Measurements from ENCODE around the gene CCKAR. TPM values are rescaled to one million over a fixed set of nuclear protein-coding genes. Genes with fewer than 3 reads are reported as not detected.

The CCKAR gene
- total RNA-seq, 2 donors from 2014 or later = 1.2 TPM; not detected in 1

DNA sequence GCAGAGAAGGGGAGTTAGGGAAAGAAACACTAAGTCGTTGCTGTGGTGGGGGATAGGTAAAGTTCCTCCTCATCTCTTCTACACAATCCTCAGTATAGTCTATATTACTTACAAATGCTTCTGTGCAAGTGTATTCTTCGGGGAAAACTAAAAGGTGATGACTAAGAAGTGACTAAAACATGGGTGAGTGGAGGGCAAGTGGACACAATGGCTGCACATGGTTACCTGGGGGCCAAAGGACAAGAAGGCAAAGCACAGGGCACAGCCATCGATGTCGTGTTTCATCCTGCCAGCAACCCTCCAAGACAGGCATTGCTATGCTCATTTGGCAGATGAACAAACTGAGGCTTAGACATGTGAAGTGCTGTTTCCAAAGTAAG is 35.5 kb upstream of the CCKAR start:
- Histone ChIP-seq H3K9me3 (no peaks in the 10 kb centered on the region), H3K4me3 (no peak overlapping the region), H3K4me1 (ENCODE audit: control insufficient read depth in 1 of 2, low read depth in 2 of 2) (no peaks in the 10 kb centered on the region), H3K36me3 (no peaks in the 10 kb centered on the region), H3K27ac (no peak overlapping the region), H3K27me3 (replicated peaks; ENCODE audit: insufficient read depth) (no peaks in the 10 kb centered on the region)
- DNase-seq (ENCODE audit: low spot score) (no peak), ATAC-seq (ENCODE audit: insufficient number of reproducible peaks, low FRiP score, low read depth) (no peak)
- TF ChIP-seq, protein P1, sequence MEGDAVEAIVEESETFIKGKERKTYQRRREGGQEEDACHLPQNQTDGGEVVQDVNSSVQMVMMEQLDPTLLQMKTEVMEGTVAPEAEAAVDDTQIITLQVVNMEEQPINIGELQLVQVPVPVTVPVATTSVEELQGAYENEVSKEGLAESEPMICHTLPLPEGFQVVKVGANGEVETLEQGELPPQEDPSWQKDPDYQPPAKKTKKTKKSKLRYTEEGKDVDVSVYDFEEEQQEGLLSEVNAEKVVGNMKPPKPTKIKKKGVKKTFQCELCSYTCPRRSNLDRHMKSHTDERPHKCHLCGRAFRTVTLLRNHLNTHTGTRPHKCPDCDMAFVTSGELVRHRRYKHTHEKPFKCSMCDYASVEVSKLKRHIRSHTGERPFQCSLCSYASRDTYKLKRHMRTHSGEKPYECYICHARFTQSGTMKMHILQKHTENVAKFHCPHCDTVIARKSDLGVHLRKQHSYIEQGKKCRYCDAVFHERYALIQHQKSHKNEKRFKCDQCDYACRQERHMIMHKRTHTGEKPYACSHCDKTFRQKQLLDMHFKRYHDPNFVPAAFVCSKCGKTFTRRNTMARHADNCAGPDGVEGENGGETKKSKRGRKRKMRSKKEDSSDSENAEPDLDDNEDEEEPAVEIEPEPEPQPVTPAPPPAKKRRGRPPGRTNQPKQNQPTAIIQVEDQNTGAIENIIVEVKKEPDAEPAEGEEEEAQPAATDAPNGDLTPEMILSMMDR (IDR thresholded peaks at IDR 0.05) = no peak

DNA sequence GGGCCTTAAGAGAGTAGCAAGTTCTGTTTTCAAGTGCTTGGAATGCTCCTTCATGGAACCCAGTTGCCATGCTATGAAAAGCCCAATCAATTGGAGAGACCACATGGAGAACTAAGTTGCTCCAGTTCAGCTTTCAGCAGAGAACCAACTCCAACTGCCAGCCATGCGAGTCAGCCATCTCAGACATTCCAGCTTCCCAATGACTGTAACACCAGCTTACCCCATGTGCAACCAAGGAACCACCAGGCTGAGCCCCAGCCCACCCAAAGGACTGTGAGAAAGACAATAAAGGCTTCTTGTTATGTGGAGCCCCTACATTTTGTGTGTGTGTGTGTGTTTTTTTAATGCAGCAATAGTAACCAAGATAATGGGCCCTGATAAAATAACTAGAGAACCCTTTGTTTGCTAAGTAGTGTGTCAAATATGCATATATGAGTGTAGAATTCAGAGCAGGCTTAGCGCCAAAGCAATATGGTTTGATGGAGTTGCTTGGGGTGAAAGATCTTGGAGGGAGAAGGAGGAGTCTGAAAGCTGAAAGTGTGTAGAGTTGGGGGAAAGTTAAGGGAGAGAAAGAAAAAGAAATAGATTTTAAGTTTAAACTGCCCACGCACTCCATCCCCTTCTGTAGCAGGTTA is 35.0 kb upstream of the CCKAR start:
- TF ChIP-seq, protein P1 (IDR thresholded peaks at IDR 0.05) = no peak
- no peaks in the 10 kb centered on the region for H3K9me3 ChIP-seq
- no peaks in the 10 kb centered on the region for H3K4me1 ChIP-seq (ENCODE audit: control insufficient read depth in 1 of 2, low read depth in 2 of 2)
- no peak for ATAC-seq (ENCODE audit: insufficient number of reproducible peaks, low FRiP score, low read depth)
- H3K27me3 ChIP-seq (replicated peaks; ENCODE audit: insufficient read depth) = no peaks in the 10 kb centered on the region
- no peak overlapping the region for H3K4me3 ChIP-seq
- H3K27ac ChIP-seq = no peak overlapping the region
- DNase-seq (ENCODE audit: low spot score) = no peak
- H3K36me3 ChIP-seq = no peaks in the 10 kb centered on the region

DNA sequence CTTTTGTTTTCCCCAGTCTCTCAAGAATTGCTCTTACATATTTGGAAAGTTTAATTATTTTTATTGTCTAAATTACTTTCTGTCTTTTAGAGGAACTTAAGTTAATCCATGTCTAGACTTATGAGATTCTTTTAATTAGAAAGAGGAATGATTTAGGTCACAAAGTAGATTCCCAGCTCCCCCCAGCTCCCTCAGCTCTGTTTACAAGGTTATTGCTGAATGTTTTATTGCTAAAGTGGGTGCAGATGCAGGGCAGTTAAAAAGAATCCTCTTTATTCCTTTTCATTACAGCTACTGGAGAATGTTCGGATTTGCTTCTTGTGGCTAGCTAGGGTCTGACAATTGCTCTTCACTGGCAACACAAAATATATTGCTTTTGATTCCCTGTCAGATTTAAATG is 33.7 kb upstream of the CCKAR start:
- Histone ChIP-seq H3K27ac (no peak overlapping the region), H3K9me3 (no peaks in the 10 kb centered on the region), H3K4me1 (ENCODE audit: control insufficient read depth in 1 of 2, low read depth in 2 of 2) (no peaks in the 10 kb centered on the region), H3K4me3 (no peak overlapping the region), H3K36me3 (no peaks in the 10 kb centered on the region), H3K27me3 (replicated peaks; ENCODE audit: insufficient read depth) (no peaks in the 10 kb centered on the region)
- DNase-seq (ENCODE audit: low spot score) (no peak), ATAC-seq (ENCODE audit: insufficient number of reproducible peaks, low FRiP score, low read depth) (no peak)
- TF ChIP-seq, protein P1 (IDR thresholded peaks at IDR 0.05) = no peak

DNA sequence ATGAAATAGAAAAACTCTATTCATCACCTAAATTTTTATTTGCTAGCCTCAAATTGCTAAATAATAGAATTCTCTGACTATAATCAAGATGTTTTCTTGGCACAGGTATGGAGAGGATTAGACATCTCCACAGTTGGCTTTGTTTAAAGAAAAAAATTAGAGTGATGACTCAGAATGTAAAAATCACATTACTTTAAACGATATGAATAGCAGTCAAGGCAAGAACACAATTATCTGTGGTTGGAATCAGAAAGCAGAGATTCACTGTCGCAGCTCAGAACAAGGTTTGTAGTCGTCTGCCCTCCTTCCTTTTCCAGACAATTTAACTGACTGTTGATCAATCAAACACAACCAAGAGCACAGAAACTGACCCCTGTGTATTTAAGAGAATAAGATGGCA is 32.2 kb upstream of the CCKAR start:
- TF ChIP-seq, protein P1 (IDR thresholded peaks at IDR 0.05) = no peak
- H3K9me3 ChIP-seq = no peaks in the 10 kb centered on the region
- no peak overlapping the region for H3K27ac ChIP-seq
- no peak for DNase-seq (ENCODE audit: low spot score)
- ATAC-seq (ENCODE audit: insufficient number of reproducible peaks, low FRiP score, low read depth) = no peak
- H3K4me1 ChIP-seq (ENCODE audit: control insufficient read depth in 1 of 2, low read depth in 2 of 2) = no peaks in the 10 kb centered on the region
- H3K36me3 ChIP-seq = no peaks in the 10 kb centered on the region
- H3K4me3 ChIP-seq = no peak overlapping the region
- no peaks in the 10 kb centered on the region for H3K27me3 ChIP-seq (replicated peaks; ENCODE audit: insufficient read depth)

DNA sequence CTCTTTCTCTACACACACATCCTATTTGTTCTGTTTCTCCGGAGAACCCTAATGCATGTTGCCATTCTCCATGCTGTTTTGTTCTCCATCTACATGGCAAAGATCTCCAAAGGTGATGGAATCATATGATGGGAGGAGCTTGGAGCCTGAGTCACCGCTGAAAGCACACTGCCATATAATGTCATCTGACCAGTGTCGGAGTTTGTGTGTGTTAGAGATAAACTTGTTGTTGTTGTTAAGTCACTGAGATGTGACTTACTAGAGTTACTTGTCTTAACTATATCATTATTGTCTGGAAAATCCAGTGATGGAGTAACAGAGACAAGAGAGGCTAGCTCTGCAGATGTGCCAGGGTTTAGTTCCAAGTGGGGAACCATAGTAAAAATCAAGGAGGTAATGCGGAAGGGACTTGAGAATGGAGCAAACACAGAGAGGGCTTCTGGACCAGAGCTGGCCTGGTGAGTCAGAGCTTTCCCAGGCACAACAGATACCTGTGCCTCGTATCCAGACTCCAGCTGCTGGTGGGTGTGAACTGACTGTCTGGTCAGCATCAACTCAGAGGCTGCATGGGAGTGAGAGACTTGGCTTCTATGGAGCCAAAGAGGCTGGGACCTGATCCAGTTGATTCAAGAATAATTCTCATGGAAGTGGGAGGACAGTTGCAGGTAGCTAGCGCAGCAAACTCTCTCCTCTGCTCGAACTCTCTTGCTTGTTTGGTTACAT is 30.6 kb upstream of the CCKAR start:
- Histone ChIP-seq H3K4me3 (no peak overlapping the region), H3K27ac (no peak overlapping the region), H3K36me3 (no peaks in the 10 kb centered on the region), H3K27me3 (replicated peaks; ENCODE audit: insufficient read depth) (no peaks in the 10 kb centered on the region), H3K9me3 (no peaks in the 10 kb centered on the region), H3K4me1 (ENCODE audit: control insufficient read depth in 1 of 2, low read depth in 2 of 2) (no peaks in the 10 kb centered on the region)
- TF ChIP-seq, protein P1 (IDR thresholded peaks at IDR 0.05) = no peak
- no peak for DNase-seq (ENCODE audit: low spot score)
- ATAC-seq (ENCODE audit: insufficient number of reproducible peaks, low FRiP score, low read depth) = no peak
